GM21737 (cell line): Measurements from ENCODE around the gene TNFRSF25.

Experiments used
- ATAC-seq: cut with Tn5 transposase; IDR thresholded peaks from one replicate; pipeline ENCODE4 v1.9.1; 2021; ENCODE audit warnings: mild to moderate bottlenecking, moderate library complexity; ENCODE audit not compliant: unreplicated experiment

Gene TNFRSF25, protein sequence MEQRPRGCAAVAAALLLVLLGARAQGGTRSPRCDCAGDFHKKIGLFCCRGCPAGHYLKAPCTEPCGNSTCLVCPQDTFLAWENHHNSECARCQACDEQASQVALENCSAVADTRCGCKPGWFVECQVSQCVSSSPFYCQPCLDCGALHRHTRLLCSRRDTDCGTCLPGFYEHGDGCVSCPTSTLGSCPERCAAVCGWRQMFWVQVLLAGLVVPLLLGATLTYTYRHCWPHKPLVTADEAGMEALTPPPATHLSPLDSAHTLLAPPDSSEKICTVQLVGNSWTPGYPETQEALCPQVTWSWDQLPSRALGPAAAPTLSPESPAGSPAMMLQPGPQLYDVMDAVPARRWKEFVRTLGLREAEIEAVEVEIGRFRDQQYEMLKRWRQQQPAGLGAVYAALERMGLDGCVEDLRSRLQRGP

DNA sequence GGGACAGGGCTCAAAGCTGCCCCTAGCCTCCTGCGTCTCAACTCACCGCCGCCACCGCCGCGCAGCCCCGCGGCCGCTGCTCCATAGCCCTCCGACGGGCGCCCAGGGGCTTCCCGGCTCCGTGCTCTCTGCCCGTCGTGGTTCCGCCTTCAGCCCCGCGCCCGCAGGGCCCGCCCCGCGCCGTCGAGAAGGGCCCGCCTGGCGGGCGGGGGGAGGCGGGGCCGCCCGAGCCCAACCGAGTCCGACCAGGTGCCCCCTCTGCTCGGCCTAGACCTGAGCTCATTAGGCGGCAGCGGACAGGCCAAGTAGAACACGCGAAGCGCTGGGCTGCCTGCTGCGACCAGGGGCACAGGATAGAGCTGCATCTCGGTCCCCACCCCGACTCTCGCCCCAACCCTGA is at the start of gene TNFRSF25:
TNFRSF25 (minus strand) TSS at position 151 of the 400 bp plus-strand sequence; CDS start at position 85, 66 bp downstream.
- ATAC-seq = no peak

DNA sequence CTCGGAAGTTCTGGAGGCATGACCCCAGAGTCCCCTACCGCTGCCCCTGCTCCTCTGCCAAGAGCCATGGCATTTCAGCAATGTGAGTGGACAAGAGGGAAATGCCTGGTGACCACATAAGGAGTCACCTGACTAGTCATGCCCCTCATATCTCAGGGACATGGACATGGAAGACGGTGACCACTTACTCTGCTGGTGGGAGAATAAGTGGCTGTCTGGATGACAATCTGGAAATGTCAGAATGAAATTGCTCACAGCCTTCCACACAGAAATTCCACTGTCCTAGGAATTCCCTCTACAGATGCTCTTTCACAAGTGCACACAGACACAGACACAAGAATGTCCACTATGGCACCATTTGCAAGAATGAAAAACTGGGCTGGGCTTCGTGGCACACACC is 49.8 kb upstream of the TNFRSF25 start:
- no peak for ATAC-seq

DNA sequence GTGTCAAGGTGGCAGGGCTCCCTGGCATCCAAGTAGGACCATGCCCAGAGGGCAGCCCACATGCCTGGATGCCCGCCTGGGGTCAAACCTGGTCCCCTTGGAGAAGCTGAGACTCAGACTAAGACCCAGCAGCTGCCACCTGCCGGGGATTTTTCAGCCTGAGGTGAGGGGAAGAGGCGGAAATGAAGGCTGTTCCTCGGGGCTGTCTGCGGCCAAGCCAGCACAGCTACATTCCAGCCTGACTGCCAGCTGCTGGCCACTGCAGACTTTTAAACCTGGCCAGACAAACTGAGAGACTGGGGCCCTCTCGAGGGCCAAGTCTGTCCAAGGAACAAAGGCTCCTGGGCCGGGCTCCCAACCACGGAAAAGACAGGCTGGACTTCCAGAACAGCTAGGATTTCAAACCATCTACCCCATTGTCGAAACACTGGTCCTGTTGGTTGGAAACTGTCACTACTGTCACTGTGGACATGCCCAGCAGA is 47.4 kb upstream of the TNFRSF25 start:
- ATAC-seq = no peak

DNA sequence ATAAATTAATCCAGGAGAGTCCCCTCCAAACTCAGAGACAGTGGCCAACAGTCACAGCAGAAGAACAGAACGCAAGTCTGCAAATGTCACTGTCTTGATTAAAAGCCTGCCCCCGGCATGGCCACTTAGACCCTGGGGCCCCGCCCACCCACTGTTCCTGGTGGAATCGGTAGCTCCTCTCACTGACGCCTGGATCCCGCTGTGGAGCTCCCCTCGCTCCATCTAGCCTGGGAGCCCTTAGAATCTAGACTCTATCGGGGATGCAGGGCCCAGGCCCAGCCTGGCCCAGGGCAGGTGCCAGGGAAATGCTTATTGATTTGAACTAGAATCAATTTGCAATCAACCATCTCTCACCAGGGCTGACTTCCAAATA is 46.9 kb upstream of the TNFRSF25 start:
- no peak for ATAC-seq

DNA sequence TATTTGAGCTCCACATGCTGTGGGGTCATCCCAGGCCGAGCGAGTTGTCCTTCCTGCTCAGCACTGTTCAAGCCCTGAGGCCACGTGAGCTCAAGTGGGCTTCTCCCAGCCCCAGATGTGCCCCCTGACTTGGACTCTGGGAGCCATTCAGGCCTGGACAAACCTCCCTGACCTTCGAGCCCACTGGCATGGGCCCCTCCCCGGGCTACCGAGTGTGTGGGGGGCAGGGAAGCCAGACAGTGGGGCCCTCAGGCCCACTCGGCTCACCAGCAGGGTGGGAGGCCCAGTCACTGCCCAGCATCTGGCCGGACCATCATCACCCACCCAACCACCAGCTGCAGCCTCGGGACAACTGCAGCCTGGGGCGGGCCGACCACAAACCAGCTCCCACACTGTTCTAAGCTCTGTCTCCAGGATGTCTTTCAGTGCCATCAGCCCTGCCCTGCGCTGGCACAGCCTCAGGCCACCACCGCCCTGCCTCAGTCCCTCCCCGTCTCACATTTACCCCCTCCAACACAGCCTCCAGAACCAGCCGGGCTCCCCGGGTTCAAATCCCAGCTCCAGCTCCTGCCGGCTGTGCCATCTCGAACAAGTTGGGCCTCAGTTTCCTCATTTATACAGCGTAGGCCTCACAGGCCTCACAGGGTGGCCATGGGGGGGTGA is 46.4 kb upstream of the TNFRSF25 start:
- ATAC-seq = no peak

DNA sequence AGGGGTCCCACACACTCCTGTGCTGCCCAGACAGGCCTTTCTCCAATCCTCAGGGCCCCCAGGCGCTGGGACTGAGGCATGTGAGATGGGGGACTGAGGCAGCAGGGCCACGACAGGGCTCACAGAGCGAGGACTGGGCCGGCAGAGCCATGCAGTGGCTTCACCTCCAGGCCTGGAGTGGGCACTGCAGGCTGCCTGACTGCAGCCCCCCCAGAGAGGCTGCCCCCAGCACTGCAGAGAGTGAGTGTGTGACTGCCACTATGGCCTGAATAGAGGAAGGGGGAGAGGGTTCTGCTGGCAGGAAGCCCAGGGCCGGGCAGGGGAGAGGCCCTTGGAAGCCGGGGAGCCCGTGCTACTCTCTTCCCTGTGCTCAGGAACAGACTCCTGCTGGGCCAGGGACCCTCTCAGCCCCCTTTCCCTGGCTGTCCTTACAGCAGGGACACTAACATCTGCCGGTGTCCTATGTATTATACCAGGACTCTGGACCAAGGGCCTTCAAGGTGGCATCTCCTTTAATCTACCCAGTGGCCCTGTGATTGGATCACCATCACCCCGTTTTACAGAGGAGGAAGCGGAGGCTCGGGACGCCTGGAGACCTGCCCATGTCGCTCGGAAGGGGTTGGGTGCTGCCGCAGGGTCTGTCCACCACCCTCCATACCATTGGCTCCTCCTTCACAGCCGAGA is 45.7 kb upstream of the TNFRSF25 start:
- no peak for ATAC-seq

DNA sequence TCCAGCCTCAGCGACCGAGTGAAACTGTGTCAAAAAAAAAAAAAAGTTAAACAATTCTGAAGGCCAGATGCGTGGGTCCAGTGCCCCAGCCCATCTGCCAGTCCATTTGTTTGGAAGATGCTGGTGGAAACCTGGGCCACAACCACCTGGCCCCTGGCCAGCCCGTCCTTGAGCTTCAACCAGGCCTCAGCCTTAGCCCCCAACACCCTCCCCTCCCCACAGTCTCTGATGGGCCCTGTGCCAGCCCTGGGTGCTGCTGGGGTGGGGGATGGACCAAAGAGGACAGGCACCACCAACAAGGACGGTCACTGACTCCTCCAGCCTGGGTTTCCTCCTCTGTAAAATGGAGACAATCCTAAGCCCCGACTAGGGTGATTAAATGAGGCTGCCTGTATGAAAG is 45.1 kb upstream of the TNFRSF25 start:
- ATAC-seq = no peak

DNA sequence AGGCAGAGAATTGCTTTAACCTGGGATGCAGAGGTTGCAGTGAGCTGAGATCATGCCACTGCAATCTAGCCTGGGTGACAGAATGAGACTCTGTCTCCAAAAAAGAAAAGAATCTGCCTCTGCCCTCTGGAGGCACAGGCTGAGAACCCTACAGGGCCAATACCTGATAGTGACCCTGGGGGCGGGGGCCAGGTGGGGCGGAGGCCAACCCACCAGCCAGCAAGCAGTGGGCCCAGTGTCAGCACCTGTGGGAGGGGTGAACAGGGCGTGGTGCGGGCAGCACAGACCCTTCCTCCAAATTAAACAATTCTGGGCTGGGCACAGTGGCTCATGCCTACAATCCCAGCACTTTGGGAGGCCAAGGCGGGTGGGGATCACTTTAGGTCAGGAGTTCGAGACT is 44.5 kb upstream of the TNFRSF25 start:
- no peak for ATAC-seq

DNA sequence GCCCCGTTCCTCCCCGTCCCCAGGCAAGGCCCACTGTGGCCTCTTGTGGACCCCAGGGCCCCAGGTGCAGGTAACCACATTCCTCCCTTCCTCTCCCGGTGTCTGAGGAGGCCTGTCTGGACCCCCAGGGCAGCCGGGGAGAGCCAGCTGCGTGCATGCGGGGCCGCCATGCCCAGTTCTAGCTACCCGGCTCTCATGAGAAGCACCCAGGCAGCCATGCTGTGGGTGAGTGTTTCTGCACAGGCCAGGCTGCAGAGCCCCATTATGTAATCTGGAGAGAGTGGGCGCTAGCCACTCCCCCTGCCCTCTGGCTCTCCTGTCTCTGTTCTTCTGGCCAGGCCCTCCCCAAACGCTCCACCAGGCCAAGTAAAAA is 43.9 kb upstream of the TNFRSF25 start:
- ATAC-seq = no peak

DNA sequence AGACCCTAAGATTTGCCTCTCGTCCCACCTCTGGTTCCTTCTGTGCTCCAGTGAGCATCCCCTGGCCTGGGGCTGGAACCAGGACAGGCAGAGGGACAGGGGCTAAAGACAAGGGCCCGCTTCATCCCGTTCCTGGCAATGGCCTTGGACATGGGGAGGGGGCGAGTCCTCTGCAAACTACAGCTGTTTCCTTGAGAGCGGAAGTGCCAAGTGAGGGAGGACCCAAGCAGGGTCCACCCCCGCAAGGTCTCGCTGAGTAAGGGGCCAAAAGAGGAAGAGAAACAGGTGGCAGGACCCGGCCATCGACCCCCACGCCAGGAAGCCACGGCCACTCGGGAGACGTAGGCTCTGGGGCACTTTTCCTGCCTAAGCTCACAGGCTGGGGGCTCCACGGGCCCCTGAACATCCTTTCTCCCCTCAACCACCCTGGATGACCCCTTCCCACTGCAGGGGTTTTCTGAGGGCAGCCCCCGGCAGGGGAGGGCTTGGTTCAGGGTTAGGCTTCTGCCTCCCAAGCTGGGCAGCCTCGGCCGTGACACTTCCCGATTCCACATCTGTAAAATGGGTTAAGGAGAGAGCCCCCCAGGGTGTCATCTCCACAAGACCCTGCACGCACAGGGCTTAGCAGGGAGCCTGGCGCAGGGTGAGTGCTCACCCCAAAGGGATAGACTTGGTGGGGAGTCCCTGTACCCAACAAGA is 43.4 kb upstream of the TNFRSF25 start:
- no peak for ATAC-seq

DNA sequence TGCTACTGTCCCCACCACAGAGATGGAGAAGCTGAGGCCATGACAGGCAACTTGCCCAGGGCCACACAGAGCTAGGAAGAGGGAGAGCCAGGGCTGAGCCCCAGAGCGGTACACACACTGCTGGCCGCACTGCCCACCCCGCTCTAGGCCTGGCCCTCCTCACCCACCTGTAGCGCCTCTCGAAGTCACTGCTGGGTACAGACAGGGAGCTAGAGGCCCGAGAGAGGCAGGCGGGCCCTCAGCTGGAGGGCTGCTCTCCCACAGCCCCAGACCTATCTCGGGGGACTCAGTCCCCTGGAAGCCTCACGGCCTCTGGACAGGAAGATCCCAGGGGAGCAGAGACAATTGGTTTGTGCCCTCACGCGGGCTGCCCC is 42.8 kb upstream of the TNFRSF25 start:
- ATAC-seq = no peak

DNA sequence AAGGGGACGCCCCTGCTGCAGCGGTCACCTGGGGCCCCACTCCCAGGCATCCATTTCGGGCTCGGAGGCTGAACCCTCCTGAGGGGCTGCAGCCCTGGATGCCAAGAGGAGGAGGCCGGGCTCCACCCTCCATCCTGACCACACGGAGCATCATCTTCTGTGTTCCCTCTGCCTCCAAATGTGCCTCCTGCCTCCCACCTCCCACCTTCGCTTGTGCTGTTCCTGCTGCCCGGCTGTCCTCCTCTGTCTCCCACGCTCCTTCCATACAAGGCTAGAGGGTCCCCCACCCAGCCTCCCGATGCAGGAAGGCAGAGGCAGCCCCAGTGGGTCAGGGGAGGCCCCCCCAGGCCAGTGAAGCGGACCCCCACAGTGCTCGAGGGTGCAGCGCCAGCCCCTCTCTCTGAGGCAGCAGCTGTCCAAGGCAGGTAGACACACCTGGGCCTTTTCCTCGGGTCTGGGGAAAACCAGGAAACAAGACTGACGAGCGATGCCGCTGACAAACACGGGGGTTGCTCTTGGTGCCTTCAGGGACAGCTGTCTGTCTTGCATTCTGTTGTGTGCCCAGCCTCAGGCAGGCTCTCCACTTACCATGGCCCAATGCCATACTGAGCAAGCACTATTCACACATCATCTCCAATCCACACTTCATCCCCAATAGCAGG is 42.3 kb upstream of the TNFRSF25 start:
- ATAC-seq = no peak

DNA sequence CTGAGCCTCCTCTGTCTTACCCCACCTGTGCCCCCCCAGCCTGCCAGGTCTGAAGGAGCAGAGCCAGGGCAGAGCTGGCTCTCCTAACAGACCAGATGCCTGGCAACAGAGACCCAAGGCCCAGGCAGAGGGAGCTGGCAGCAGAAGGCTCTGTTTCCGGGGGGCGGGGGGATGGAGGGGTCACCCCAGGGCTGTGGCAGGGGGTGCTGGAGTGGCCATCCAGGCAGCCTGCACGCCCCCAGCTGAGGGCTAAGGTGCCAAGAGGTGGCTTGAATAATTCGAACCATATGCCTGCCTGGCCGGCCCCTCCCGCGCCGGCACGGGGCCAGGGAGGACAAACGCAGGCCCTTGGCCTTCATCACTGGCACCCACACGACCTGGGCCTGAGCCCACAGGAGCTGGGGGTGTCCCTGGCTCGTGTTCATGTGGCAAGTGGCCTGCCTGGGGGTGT is 41.5 kb upstream of the TNFRSF25 start:
- no peak for ATAC-seq

DNA sequence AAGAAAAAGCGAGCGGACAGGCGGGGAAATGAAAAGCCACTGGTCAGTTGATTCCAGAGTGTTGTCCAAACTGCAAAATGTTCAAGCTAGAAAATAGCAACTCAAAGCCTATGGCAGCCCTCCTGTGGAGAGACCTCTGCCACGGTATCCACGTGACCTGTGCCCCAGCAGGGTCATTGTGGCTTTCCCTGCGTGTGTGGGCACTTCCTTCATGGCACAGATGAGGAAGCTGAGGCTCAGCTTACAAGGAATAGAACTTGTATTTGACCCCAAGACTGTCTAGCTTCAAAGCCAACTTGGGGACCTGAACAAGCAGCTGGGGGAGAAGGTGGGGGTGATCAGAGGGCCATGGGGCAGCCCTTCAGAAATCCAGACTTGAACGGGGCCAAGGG is 41.1 kb upstream of the TNFRSF25 start:
- no peak for ATAC-seq

DNA sequence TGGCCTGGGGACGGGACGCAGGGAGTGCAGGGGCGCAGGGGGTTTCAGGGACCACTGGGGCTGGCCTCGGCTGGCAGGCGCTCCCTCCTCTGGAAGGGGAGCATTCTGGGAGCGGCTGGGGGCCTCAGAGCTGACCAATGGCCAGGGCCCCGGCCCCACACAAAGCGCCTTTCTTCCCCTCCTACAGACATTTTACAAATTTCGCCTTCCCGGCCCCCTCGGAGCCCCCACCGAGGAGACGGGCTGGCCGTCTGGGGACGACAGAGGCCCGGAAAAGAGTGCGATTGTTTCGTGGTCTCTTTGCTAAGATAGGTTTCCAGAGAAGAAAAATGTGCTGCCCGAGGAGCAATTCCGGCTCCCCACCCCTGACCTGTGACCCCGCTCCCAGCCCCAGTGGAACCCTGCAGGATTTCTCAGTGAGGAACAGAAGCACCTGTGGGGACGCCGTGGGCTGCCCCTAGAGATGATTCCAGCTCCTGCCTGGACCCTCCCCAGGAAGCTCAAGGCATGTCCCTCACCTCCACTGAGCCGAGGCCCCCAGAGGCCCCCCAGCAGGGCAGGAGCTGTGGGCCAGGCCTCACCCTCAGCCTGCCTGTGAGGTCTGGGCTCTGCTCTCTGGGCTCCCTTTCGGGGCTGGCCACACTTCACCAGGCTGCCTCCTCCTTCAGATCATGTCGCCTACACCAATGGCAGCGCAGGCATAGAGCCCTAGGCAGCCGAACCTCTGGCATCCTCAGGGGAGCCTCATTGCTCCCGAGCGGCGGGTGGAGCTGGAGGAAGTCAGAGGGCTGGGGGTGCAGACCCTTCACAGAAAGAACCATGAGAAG is 40.5 kb upstream of the TNFRSF25 start:
- ATAC-seq = no peak

DNA sequence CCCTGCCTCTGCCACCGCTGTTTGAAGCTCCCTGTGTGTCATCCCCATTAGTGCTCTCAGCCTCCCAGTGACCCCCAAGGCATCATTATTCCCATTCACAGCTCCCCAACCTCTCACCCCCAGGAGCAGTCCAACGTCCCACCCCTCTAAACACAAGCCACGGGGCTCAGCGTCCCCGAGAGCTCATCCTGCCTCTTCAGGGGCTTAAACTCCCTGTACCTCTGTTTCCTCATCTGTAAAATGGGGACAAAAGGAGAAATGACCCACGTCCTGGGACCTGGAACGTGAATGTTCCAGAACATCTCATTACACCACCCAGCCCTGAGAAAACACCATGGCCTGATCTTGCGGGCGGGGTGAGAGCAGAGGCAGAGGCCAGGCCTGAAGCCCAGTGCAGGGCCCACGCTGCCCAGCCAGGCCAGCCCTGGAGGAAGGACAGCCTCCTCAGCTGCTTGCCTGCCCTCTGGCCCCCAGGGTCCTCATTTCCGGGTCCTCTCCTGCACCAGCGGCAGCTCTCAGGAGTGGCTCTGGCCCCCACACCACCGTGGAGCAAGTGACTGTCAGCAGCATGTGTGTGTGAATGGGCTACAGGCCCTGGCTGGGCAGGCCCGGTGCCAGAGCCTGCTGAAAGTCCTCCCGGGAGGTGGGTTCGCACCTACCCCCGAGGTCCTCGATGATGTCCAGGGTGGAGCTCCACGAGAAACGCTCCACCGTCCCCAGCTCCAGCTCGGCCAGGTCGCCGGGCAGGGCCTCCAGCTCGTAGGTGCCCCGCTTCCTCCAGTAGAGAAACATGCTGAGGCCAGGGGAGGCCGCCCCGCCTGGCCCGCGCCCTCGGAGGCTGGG is 39.6 kb upstream of the TNFRSF25 start:
- no peak for ATAC-seq

DNA sequence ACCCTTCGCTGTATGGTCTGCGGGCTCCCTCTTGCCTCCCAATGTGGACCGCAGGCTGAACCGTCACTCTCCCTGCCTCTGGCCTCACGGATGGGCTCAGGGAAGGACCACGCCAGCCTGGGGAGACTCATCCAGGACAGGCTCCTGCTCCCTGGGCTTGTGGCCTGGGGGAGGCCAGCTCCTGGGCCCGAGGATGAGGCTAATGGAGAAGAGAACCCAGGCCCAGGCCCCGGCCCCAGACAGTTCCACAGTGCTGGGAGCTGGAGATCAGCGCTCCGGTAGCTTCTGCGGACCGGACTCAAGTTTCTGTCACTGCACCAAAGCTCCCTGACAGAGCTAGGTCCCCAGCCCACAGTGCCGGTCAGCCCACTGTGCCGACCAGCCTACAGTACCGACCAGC is 38.9 kb upstream of the TNFRSF25 start:
- ATAC-seq = no peak

DNA sequence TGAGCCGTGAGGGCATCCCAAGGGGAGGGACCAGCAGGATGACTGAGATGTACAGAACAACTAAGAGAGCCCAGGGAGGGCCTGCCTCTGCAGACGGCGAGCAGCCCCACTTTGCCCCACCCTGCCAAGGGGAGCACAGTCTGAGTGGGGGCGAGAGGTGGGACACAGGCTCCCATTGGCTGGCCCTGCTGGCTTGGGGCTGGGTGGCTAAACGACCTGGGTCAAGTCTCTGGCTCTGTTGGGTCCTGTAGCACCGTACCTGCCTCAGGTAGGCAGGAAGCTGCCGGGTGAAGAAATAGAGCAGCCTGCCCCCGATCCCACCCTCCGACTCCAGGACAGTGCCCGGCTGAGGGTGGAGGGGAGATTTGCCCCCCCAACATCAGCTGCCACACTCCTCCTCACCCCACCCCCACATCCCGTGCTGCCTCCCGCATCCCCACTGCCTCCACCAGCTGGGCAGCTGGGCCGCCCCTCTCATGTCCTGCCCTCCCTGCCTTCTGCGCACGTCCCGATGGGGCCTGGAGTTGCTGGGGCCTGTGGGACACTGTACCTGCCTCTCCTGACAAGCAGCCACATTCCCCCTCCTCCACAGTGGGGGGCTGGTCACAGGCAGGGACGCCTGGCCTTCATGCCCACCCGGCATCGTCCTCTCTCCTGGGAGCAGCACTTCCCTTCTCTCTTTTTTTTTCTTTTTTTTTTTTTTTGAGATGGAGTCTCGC is 38.1 kb upstream of the TNFRSF25 start:
- ATAC-seq = no peak
